HG03280 (cell line): Measurements from ENCODE around the gene VGLL1.

ENCODE experiments used
- ATAC-seq: cut with Tn5 transposase; IDR thresholded peaks from one replicate; pipeline ENCODE4 v1.9.1; 2021; ENCODE audit warnings: mild to moderate bottlenecking, moderate library complexity; ENCODE audit not compliant: unreplicated experiment

VGLL1 gene

GRCh38 chrX:136531951-136532350 is at the start of gene VGLL1:
TSS of gene VGLL1 (plus strand) at chrX:136532215. CDS start at chrX:136536021, 3,806 bp downstream.
- no peak for ATAC-seq

- ATAC-seq, result no peak
These were observed 44.4 kb upstream of the VGLL1 start, which contains the start of gene BRS3 for GRCh38 chrX:136487647-136488046. TSS of gene BRS3 (plus strand) at chrX:136487947. CDS start at chrX:136488115, 168 bp downstream.

- ATAC-seq, result no peak
These were observed 43.3 kb upstream of the VGLL1 start for GRCh38 chrX:136488706-136489105.

- no peak for ATAC-seq
These were observed 40.2 kb upstream of the VGLL1 start for GRCh38 chrX:136491832-136492231.

GRCh38 chrX:136493011-136493410 is 39.0 kb upstream of the VGLL1 start:
- no peak for ATAC-seq

- no peak for ATAC-seq
These were observed 37.0 kb upstream of the VGLL1 start for GRCh38 chrX:136495043-136495442.

GRCh38 chrX:136496186-136496763 is 35.7 kb upstream of the VGLL1 start:
- ATAC-seq, result no peak

- peak; percentile 87 for ATAC-seq
These were observed 35.1 kb upstream of the VGLL1 start for GRCh38 chrX:136496764-136497555.

- ATAC-seq, result peak; percentile 12
These were observed 34.4 kb upstream of the VGLL1 start, which contains the start of gene HTATSF1 for GRCh38 chrX:136497556-136498052. TSS of gene HTATSF1 (plus strand) at chrX:136497592. CDS start at chrX:136497685, 93 bp downstream.

- ATAC-seq, result no peak
These were observed 12.9 kb upstream of the VGLL1 start for GRCh38 chrX:136519069-136519468.

GRCh38 chrX:136523770-136524169 is 8.2 kb upstream of the VGLL1 start:
- ATAC-seq, result no peak

GRCh38 chrX:136525738-136526606 is 6.0 kb upstream of the VGLL1 start:
- ATAC-seq, result no peak

- ATAC-seq, result no peak
These were observed 3.2 kb upstream of the VGLL1 start for GRCh38 chrX:136528645-136529315.

GRCh38 chrX:136529795-136530194 is 2.2 kb upstream of the VGLL1 start:
- no peak for ATAC-seq

- ATAC-seq, result no peak
These were observed 2.1 kb downstream of the VGLL1 start for GRCh38 chrX:136534131-136534530.

- ATAC-seq, result no peak
These were observed 6.8 kb downstream of the VGLL1 start for GRCh38 chrX:136538811-136539210.

- ATAC-seq, result no peak
These were observed 8.2 kb downstream of the VGLL1 start for GRCh38 chrX:136540226-136540625.

GRCh38 chrX:136541294-136541693 is 9.3 kb downstream of the VGLL1 start:
- no peak for ATAC-seq

GRCh38 chrX:136542281-136542680 is 10.3 kb downstream of the VGLL1 start:
- no peak for ATAC-seq

GRCh38 chrX:136546371-136546781 is 14.4 kb downstream of the VGLL1 start:
- ATAC-seq, result no peak

- ATAC-seq, result no peak
These were observed 17.2 kb downstream of the VGLL1 start for GRCh38 chrX:136549226-136549625.
